ENCODE data around the gene BMERB1. TPM values are rescaled to one million over a fixed set of nuclear protein-coding genes. Genes with fewer than 3 reads are reported as not detected.

BMERB1 gene
- total RNA-seq, 1 donor from 2014 or later, result 20.1 TPM

GRCh38 chr16:15553313-15554088 is 119.1 kb downstream of the BMERB1 start:
- Histone ChIP-seq H3K27me3 (ENCODE audit: insufficient read depth, low read length) (no peaks in the 10 kb centered on the region), H3K4me1 (ENCODE audit: insufficient read depth, low read length) (no peaks in the 10 kb centered on the region), H4K20me1 (ENCODE audit: insufficient read depth, low read length) (peaks cover 18% of the 10 kb centered on the region), H3K36me3 (ENCODE audit: insufficient read depth, low read length) (no peaks in the 10 kb centered on the region), H2AFZ (ENCODE audit: low read depth, low read length) (no peak overlapping the region), H3K9me3 (ENCODE audit: insufficient read depth, low read depth, low read length) (no peaks in the 10 kb centered on the region), H3K79me2 (ENCODE audit: insufficient read depth, low read length) (no peaks in the 10 kb centered on the region), H3K27ac (ENCODE audit: low read depth, low read length) (no peak overlapping the region), H3K4me2 (ENCODE audit: low read length) (no peak overlapping the region), H3K4me3 (ENCODE audit: insufficient read depth, low read depth, low read length) (no peak overlapping the region), H3K9ac (ENCODE audit: low read length) (no peak overlapping the region)
- DNase-seq (ENCODE audit: low read depth) (peak; percentile 16), FAIRE-seq (no peak)
- TF ChIP-seq CTCF (IDR thresholded peaks at IDR 0.05; ENCODE audit: insufficient read depth, low read depth, low read length) (no peak), EZH2 (IDR thresholded peaks at IDR 0.05; ENCODE audit: insufficient read depth, low read length) (no peak)
- H3K4me1 Mint-ChIP-seq (ENCODE audit: low read depth, unreplicated experiment), result peaks cover 3% of the 10 kb centered on the region
- H3K36me3 Mint-ChIP-seq (ENCODE audit: low read depth, unreplicated experiment), result peaks cover 9% of the 10 kb centered on the region
- H3K27me3 Mint-ChIP-seq (ENCODE audit: low read depth, unreplicated experiment), result no peaks in the 10 kb centered on the region
- no peak overlapping the region for H3K4me3 Mint-ChIP-seq (ENCODE audit: unreplicated experiment)
- H3K9me3 Mint-ChIP-seq (ENCODE audit: unreplicated experiment), result peaks cover under 1% of the 10 kb centered on the region
- H3K27ac Mint-ChIP-seq (ENCODE audit: unreplicated experiment), result no peak overlapping the region

- Mint-ChIP-seq H3K9me3 (ENCODE audit: unreplicated experiment) (no peaks in the 10 kb centered on the region), H3K4me1 (ENCODE audit: low read depth, unreplicated experiment) (no peaks in the 10 kb centered on the region), H3K27ac (ENCODE audit: unreplicated experiment) (no peak overlapping the region), H3K36me3 (ENCODE audit: low read depth, unreplicated experiment) (peaks cover 8% of the 10 kb centered on the region), H3K27me3 (ENCODE audit: low read depth, unreplicated experiment) (no peaks in the 10 kb centered on the region), H3K4me3 (ENCODE audit: unreplicated experiment) (no peak overlapping the region)
- Histone ChIP-seq H3K9ac (ENCODE audit: low read length) (no peak overlapping the region), H3K4me3 (ENCODE audit: insufficient read depth, low read depth, low read length) (no peak overlapping the region), H3K4me1 (ENCODE audit: insufficient read depth, low read length) (no peaks in the 10 kb centered on the region), H3K27me3 (ENCODE audit: insufficient read depth, low read length) (no peaks in the 10 kb centered on the region), H2AFZ (ENCODE audit: low read depth, low read length) (no peak overlapping the region), H3K9me3 (ENCODE audit: insufficient read depth, low read depth, low read length) (no peaks in the 10 kb centered on the region), H3K36me3 (ENCODE audit: insufficient read depth, low read length) (no peaks in the 10 kb centered on the region), H3K27ac (ENCODE audit: low read depth, low read length) (no peak overlapping the region), H3K79me2 (ENCODE audit: insufficient read depth, low read length) (no peaks in the 10 kb centered on the region), H3K4me2 (ENCODE audit: low read length) (no peak overlapping the region), H4K20me1 (ENCODE audit: insufficient read depth, low read length) (peaks cover 15% of the 10 kb centered on the region)
- TF ChIP-seq CTCF (IDR thresholded peaks at IDR 0.05; ENCODE audit: insufficient read depth, low read depth, low read length) (no peak), EZH2 (IDR thresholded peaks at IDR 0.05; ENCODE audit: insufficient read depth, low read length) (no peak)
- FAIRE-seq (no peak), DNase-seq (ENCODE audit: low read depth) (no peak)
These were observed 121.7 kb downstream of the BMERB1 start for GRCh38 chr16:15556130-15556529.

GRCh38 chr16:15557258-15557657 is 122.9 kb downstream of the BMERB1 start:
- peaks cover 13% of the 10 kb centered on the region for H4K20me1 ChIP-seq (ENCODE audit: insufficient read depth, low read length)
- H3K27ac Mint-ChIP-seq (ENCODE audit: unreplicated experiment), result no peak overlapping the region
- FAIRE-seq (no peak), DNase-seq (ENCODE audit: low read depth) (no peak)
- TF ChIP-seq CTCF (IDR thresholded peaks at IDR 0.05; ENCODE audit: insufficient read depth, low read depth, low read length) (no peak), EZH2 (IDR thresholded peaks at IDR 0.05; ENCODE audit: insufficient read depth, low read length) (no peak)
- no peak overlapping the region for H3K4me3 Mint-ChIP-seq (ENCODE audit: unreplicated experiment)
- H3K9me3 ChIP-seq (ENCODE audit: insufficient read depth, low read depth, low read length), result no peaks in the 10 kb centered on the region
- H3K4me1 Mint-ChIP-seq (ENCODE audit: low read depth, unreplicated experiment), result no peaks in the 10 kb centered on the region
- H3K27ac ChIP-seq (ENCODE audit: low read depth, low read length), result no peak overlapping the region
- H3K4me2 ChIP-seq (ENCODE audit: low read length), result no peak overlapping the region
- H3K79me2 ChIP-seq (ENCODE audit: insufficient read depth, low read length), result no peaks in the 10 kb centered on the region
- no peak overlapping the region for H3K9ac ChIP-seq (ENCODE audit: low read length)
- H3K27me3 Mint-ChIP-seq (ENCODE audit: low read depth, unreplicated experiment), result no peaks in the 10 kb centered on the region
- no peaks in the 10 kb centered on the region for H3K4me1 ChIP-seq (ENCODE audit: insufficient read depth, low read length)
- H3K9me3 Mint-ChIP-seq (ENCODE audit: unreplicated experiment), result no peaks in the 10 kb centered on the region
- peaks cover 8% of the 10 kb centered on the region for H3K36me3 Mint-ChIP-seq (ENCODE audit: low read depth, unreplicated experiment)
- no peaks in the 10 kb centered on the region for H3K36me3 ChIP-seq (ENCODE audit: insufficient read depth, low read length)
- no peaks in the 10 kb centered on the region for H3K27me3 ChIP-seq (ENCODE audit: insufficient read depth, low read length)
- no peak overlapping the region for H3K4me3 ChIP-seq (ENCODE audit: insufficient read depth, low read depth, low read length)
- H2AFZ ChIP-seq (ENCODE audit: low read depth, low read length), result no peak overlapping the region

All from astrocyte (in vitro differentiated cells and primary cell).